Caco-2 (cell line): ENCODE measurements around the gene STIM2. TPM values are rescaled to one million over a fixed set of nuclear protein-coding genes. Genes with fewer than 3 reads are reported as not detected.
"Not testable (repeated sequence)": the region's sequence is repeated elsewhere in the genome, so short reads cannot be mapped to it uniquely, and the experiment has no call there.

Source experiments
- BruUV-seq: library from RNA; stranded (reverse); fragments of 400-500 nt; replicated peaks from 2 replicates; lab custom pipeline; 2021; lab: Mats Ljungman, UMichigan
- CTCF ChIA-PET: fragments of 300-600 bp; sonication (Branson Sonifier 250); formaldehyde crosslinking; loops from one replicate; lab custom pipeline; 2022; ENCODE audit warnings: antibody characterized with exemption; lab: Charles Lee
- POLR2A ChIA-PET: fragments of 300-600 bp; sonication (Branson Sonifier 250); formaldehyde crosslinking; loops from one replicate; lab custom pipeline; 2022; ENCODE audit warnings: antibody characterized with exemption; lab: Charles Lee
- DNase-seq, 2 experiments: peaks; one replicate each; pipeline versions ENCODE4 v3.0.0 to v3.0.0-alpha.2; 2020 to 2022
- H3K27me3 ChIP-seq: replicated peaks from 2 replicates; pipeline ENCODE4 v1.6.0; 2011; ENCODE audit warnings: low read length; ENCODE audit not compliant: control insufficient read depth, insufficient read depth
- H3K36me3 ChIP-seq: 2 replicates; pipeline ENCODE4 v1.5.1; 2011; ENCODE audit warnings: low read length; ENCODE audit not compliant: control insufficient read depth, insufficient read depth
- H3K4me1 ChIP-seq: fragments of 250-450 bp; sonication (Bioruptor Pico); 2 replicates; pipeline ENCODE4 v1.5.1; 2020; ENCODE audit warnings: mild to moderate bottlenecking
- H3K4me3 ChIP-seq: 2 replicates; pipeline ENCODE4 v1.5.1; 2011; ENCODE audit warnings: low read depth, mild to moderate bottlenecking, control low read depth, low read length
- H3K9me3 ChIP-seq: fragments of 250-450 bp; sonication (Bioruptor Pico); 2 replicates; pipeline ENCODE4 v1.5.1; 2020; ENCODE audit warnings: mild to moderate bottlenecking, moderate library complexity
- H3K27ac Mint-ChIP-seq: one replicate; pipeline ENCODE4 v1.8.0; 2022; ENCODE audit warnings: mixed read lengths; ENCODE audit not compliant: unreplicated experiment
- H3K27me3 Mint-ChIP-seq: one replicate; pipeline ENCODE4 v1.8.0; 2022; ENCODE audit warnings: mixed read lengths; ENCODE audit not compliant: insufficient read depth, unreplicated experiment
- H3K36me3 Mint-ChIP-seq: one replicate; pipeline ENCODE4 v1.8.0; 2022; ENCODE audit warnings: mild to moderate bottlenecking, mixed read lengths; ENCODE audit not compliant: insufficient read depth, unreplicated experiment
- H3K4me1 Mint-ChIP-seq: one replicate; pipeline ENCODE4 v1.8.0; 2022; ENCODE audit warnings: low read depth, mixed read lengths; ENCODE audit not compliant: unreplicated experiment
- H3K4me3 Mint-ChIP-seq: one replicate; pipeline ENCODE4 v1.8.0; 2022; ENCODE audit warnings: mild to moderate bottlenecking, moderate library complexity, mixed read lengths; ENCODE audit not compliant: unreplicated experiment
- H3K9me3 Mint-ChIP-seq: one replicate; pipeline ENCODE4 v1.8.0; 2022; ENCODE audit warnings: mixed read lengths; ENCODE audit not compliant: unreplicated experiment
- CTCF ChIP-seq, 2 experiments: fragments of 200-600 bp in 1 of 2; IDR thresholded peaks; 1 replicate in 1 of 2; 2 replicates in 1 of 2; pipeline versions ENCODE4 v1.5.1 to v1.8.0; 2011 to 2022; ENCODE audit warnings: antibody characterized with exemption in 1 of 2, control low read depth in 1 of 2, inconsistent platforms in 1 of 2, low read depth in 1 of 2, low read length in 1 of 2, mild to moderate bottlenecking in 1 of 2, moderate library complexity in 1 of 2; ENCODE audit not compliant: insufficient read depth in 1 of 2, severe bottlenecking in 1 of 2, unreplicated experiment in 1 of 2
- intact Hi-C: fragments of 100-400 bp; cut with micrococcal nuclease; formaldehyde crosslinking; loops from one replicate; pipeline ENCODE4 v1.10.0; 2022; ENCODE audit not compliant: unreplicated experiment
- total RNA-seq: library from RNA; stranded (reverse); gene quantifications from 2 replicates; pipeline ENCODE4 v1.2.3, GENCODE V29; 2022

STIM2 gene
- total RNA-seq, 1 experiment from 2014 or later, result 27.2 TPM

GRCh38 chr4:26823583-26823982 lies 37.1 kb upstream of the STIM2 start:
- DNase-seq, result no peak
- CTCF ChIA-PET, result no interaction called here
- H3K36me3 ChIP-seq, result no peaks in the 10 kb centered on the region
- no TSS peak for BruUV-seq
- TF ChIP-seq CTCF (IDR thresholded peaks at IDR 0.05; ENCODE audit: insufficient read depth in 1 of 2, low read depth in 1 of 2, low read length in 1 of 2, severe bottlenecking in 1 of 2, unreplicated experiment in 1 of 2), result no peak
- H3K36me3 Mint-ChIP-seq, result no peaks in the 10 kb centered on the region
- H3K27ac Mint-ChIP-seq, result no peak overlapping the region
- H3K4me3 Mint-ChIP-seq, result no peak overlapping the region
- peaks cover 11% of the 10 kb centered on the region for H3K4me1 ChIP-seq
- intact Hi-C loops, result no loop called here
- H3K4me3 ChIP-seq, result no peak overlapping the region
- peaks cover 9% of the 10 kb centered on the region for H3K4me1 Mint-ChIP-seq
- no peaks in the 10 kb centered on the region for H3K27me3 ChIP-seq
- H3K9me3 Mint-ChIP-seq, result peaks cover 10% of the 10 kb centered on the region
- no peaks in the 10 kb centered on the region for H3K27me3 Mint-ChIP-seq
- H3K9me3 ChIP-seq, result peaks cover 8% of the 10 kb centered on the region
- POLR2A ChIA-PET, result no interaction called here

GRCh38 chr4:26824667-26825066 lies 36.0 kb upstream of the STIM2 start:
- ChIA-PET POLR2A (no interaction called here), CTCF (no interaction called here)
- Histone ChIP-seq H3K36me3 (no peaks in the 10 kb centered on the region), H3K27me3 (no peaks in the 10 kb centered on the region), H3K4me3 (no peak overlapping the region), H3K9me3 (peaks cover 8% of the 10 kb centered on the region), H3K4me1 (peaks cover 11% of the 10 kb centered on the region)
- Mint-ChIP-seq H3K4me1 (peaks cover 9% of the 10 kb centered on the region), H3K27me3 (no peaks in the 10 kb centered on the region), H3K9me3 (peaks cover 10% of the 10 kb centered on the region), H3K27ac (no peak overlapping the region), H3K36me3 (no peaks in the 10 kb centered on the region), H3K4me3 (no peak overlapping the region)
- no peak for DNase-seq
- no peak for TF ChIP-seq CTCF (IDR thresholded peaks at IDR 0.05; ENCODE audit: insufficient read depth in 1 of 2, low read depth in 1 of 2, low read length in 1 of 2, severe bottlenecking in 1 of 2, unreplicated experiment in 1 of 2)
- intact Hi-C loops, result loop anchor here (1.0 kb wide), 1 partner anchor 33 kb away; no protein-coding TSS in a partner anchor
- no TSS peak for BruUV-seq

- H3K36me3 Mint-ChIP-seq, result no peaks in the 10 kb centered on the region
- H3K4me3 ChIP-seq, result no peak overlapping the region
- H3K27ac Mint-ChIP-seq, result no peak overlapping the region
- no TSS peak for BruUV-seq
- POLR2A ChIA-PET, result no interaction called here
- peaks cover 9% of the 10 kb centered on the region for H3K4me1 Mint-ChIP-seq
- TF ChIP-seq CTCF (IDR thresholded peaks at IDR 0.05; ENCODE audit: insufficient read depth in 1 of 2, low read depth in 1 of 2, low read length in 1 of 2, severe bottlenecking in 1 of 2, unreplicated experiment in 1 of 2), result no peak
- no peaks in the 10 kb centered on the region for H3K36me3 ChIP-seq
- CTCF ChIA-PET, result no interaction called here
- H3K4me3 Mint-ChIP-seq, result no peak overlapping the region
- no peak for DNase-seq
- H3K27me3 Mint-ChIP-seq, result no peaks in the 10 kb centered on the region
- H3K4me1 ChIP-seq, result peaks cover 11% of the 10 kb centered on the region
- H3K9me3 Mint-ChIP-seq, result peaks cover 10% of the 10 kb centered on the region
- H3K27me3 ChIP-seq, result no peaks in the 10 kb centered on the region
- intact Hi-C loops, result no loop called here
- H3K9me3 ChIP-seq, result peaks cover 8% of the 10 kb centered on the region
Observed at GRCh38 chr4:26826721-26827120, 33.9 kb upstream of the STIM2 start.

GRCh38 chr4:26827336-26827735 lies 33.3 kb upstream of the STIM2 start:
- H3K27me3 Mint-ChIP-seq, H3K4me3 Mint-ChIP-seq, H3K4me3 ChIP-seq, H3K36me3 ChIP-seq, POLR2A ChIA-PET, DNase-seq, H3K4me1 Mint-ChIP-seq, H3K27me3 ChIP-seq, CTCF ChIA-PET, H3K27ac Mint-ChIP-seq, intact Hi-C loops, BruUV-seq, H3K9me3 ChIP-seq, H3K4me1 ChIP-seq, H3K36me3 Mint-ChIP-seq: not testable (repeated sequence)
- H3K9me3 Mint-ChIP-seq, result peaks cover 10% of the 10 kb centered on the region
